Fibroblast of mammary gland (primary cell): ENCODE measurements around the gene ATG16L2.

Experiments used
- DNase-seq: peaks from one replicate; pipeline ENCODE4 v3.0.0-alpha.2; 2010; ENCODE audit warnings: low read depth
- H3K4me3 ChIP-seq: 2 replicates; pipeline ENCODE4 v1.5.1; 2011; ENCODE audit warnings: low read depth, mild to moderate bottlenecking, low read length, moderate library complexity; ENCODE audit not compliant: control insufficient read depth
- TF ChIP-seq, protein P1 (sequence below): conservative IDR thresholded peaks from 2 replicates; pipeline ENCODE4 v1.5.1; 2011; ENCODE audit warnings: low read depth, low read length, inconsistent platforms; ENCODE audit not compliant: control insufficient read depth, insufficient read depth

ATG16L2 gene

DNA sequence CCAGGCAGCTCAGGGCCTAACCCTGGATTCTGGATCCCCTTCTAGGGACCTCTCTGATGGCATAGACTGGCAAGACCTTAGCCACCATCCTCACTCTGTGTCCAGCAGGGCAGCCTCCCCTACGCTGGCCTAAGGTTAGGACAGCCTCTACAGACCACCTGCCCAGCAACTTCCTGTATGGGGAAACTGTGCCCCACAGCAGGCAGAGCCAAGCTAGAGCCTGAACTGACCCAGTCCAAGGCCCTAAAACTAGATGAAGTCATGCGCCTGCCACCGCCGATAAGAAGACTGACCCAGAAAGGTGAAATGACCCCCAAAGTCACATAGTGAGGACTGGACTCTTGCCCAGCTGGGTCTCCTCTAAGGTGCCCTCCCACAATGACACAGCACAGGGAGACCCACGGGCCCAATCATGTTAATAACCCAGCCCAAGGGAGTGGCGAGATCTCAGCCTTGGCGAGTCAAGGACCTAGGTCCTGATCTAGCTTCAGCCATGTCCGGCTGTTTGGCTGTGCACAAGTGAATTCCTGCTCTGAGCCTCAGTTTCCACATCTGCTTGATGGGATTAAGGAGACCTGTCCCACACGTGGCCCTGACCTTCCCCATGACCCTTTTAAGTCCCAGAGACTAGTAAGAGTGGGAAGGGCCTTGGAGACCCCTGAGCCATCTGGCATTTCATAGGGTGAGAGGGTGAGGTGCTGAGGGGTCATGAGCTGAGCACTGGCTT, 37.9 kb upstream of the ATG16L2 start:
- no peak for DNase-seq

DNA sequence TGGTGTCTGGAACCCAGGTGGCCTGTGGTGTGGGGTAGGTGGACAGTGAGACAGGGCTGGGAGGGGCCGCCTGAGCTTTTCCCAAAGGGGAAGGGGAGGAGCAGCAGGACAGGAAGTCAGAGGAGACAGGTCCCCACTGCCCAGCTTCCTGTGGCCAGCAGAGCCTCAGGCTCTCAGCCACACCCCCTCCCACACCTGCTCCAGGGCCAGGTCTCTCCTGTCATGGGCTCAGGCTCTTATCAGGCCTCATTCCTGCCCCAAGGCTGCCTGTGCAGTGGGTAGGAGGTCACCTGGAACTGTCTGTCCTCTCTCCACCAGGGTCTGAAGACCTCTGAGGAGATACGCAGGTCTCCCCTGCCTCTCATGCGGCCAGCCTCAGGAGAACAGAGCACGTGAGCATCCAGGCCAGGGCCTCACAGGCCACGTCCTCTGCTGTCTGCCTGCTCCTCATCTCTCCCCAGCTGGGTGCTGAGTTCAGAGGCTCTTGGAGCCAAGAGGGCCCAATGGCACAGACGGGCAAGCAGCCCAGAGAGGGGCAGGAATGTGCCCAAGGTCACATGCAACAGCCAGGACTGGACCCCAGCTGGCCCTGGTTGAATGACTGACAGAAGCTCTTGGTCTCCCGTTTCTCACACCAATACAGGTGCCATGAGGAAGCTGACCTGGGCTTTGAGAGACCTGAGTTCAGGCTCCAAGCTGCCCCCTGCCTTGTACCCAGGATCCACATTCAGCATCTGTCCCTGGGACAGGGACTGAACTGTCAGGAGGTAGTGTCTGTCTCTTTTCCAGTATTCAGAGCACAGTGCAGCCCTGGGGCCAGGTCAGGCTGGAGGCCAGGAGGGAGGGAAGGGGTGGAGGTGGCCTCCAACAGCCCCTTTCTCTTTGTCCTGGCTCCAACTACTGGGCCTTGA, 37.1 kb upstream of the ATG16L2 start:
- TF ChIP-seq, protein P1, sequence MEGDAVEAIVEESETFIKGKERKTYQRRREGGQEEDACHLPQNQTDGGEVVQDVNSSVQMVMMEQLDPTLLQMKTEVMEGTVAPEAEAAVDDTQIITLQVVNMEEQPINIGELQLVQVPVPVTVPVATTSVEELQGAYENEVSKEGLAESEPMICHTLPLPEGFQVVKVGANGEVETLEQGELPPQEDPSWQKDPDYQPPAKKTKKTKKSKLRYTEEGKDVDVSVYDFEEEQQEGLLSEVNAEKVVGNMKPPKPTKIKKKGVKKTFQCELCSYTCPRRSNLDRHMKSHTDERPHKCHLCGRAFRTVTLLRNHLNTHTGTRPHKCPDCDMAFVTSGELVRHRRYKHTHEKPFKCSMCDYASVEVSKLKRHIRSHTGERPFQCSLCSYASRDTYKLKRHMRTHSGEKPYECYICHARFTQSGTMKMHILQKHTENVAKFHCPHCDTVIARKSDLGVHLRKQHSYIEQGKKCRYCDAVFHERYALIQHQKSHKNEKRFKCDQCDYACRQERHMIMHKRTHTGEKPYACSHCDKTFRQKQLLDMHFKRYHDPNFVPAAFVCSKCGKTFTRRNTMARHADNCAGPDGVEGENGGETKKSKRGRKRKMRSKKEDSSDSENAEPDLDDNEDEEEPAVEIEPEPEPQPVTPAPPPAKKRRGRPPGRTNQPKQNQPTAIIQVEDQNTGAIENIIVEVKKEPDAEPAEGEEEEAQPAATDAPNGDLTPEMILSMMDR: no peak
- no peak for DNase-seq
- H3K4me3 ChIP-seq: no peak overlapping the region

More for the DNA sequence above, 37.9 kb upstream of the ATG16L2 start:
- TF ChIP-seq, protein P1: no peak
- no peak overlapping the region for H3K4me3 ChIP-seq

DNA sequence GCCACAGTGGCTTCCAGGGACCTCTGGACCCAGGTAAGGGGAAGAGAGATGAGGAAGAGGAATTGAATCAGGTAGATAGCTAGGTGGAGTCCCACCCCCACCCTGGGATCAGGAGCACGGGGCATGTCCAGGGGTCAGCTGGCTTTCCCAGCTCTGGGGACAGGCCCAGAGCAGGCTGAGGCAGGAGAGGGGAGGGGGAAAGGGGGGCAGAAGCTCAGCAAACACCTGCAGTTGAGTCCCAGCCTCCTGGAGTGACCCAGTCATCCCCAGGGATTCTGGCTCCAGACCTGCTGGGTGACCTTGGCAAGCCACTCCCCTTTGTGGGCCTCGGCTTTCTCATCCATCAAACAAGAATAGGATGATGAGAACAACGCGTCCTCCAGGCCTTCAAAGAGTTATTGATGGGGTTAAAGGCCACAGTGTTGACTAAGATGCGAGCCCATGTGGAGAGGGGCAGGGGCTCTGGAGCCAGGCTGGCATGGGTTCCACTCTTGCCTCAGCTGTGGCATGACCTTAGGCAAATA, 36.4 kb upstream of the ATG16L2 start:
- no peak for DNase-seq
- TF ChIP-seq, protein P1: no peak
- H3K4me3 ChIP-seq: no peak overlapping the region

DNA sequence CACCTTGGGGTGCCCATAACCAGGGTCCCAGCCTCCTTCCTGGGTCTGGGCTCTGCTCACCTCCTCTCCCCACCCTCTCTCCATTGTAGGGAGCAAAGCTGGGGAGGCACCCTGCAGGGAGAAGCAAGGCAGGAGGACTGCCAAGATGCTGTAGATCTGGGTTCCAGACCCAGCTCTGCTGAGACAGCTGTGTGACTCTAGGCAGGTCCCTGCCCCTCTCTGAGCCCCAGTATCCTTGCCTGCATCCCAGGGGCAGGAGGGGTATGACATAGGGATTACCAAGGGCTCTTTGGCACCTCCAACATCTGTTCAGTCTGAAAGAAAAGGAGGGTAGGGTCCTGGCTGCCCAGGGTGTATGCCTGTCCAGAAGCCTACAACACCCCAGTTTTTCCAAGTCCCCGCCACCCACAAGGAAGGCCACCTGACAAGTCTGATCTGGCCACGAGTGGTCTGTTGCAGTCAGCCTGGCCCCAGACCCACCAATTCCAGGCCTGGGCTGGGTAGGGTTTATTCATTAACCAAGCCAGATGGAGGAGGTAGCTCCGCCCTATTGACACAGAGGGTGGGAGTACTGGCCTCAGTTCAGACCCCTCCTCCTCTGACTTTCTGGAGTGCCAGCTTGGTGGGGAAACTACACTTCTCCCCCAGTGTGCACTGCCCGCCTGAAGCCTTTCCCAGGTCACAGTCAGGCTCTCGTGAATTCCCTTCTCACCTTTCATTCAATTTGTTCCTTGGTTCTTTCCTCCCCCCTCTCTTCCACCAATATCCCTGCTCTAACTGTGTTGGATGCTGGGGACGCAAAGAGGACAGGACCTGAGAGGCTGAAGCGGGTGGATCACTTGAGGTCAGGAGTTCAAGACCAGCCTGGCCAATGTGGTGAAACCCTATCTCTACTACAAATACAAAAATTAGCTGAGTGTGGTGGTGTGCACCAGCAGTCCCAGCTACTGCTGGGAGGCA, 35.4 kb upstream of the ATG16L2 start:
- no peak for DNase-seq
- H3K4me3 ChIP-seq: no peak overlapping the region
- TF ChIP-seq, protein P1: no peak

DNA sequence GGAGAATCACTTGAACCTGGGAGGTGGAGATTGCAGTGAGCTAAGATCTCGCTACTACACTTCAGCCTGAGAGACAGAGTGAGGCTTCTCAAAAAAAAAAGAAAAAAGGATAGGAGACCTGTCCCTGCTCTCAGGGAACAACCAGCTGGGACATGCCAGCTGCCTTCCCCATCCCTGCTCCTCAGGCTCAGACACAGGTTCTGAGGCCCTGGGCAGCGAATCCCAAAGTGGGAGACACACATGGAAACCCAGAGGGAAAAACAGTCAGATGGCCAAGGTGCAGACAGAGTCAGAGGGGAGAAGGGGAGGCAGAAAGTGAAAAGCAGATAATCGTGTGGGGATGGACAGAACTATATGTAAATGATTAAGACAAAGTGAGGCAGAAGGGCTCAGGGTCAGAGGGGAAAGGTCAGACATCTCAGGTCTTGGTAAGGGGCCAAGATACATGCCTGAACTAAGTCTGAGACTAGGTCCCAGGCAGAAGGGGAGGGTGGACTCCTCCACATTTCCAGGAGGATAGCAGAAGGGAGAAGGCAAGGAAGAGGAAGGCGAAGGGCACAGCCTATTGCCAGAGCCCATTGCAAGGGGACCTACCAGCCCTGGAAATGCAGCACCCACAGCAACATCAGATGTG, 34.6 kb upstream of the ATG16L2 start:
- TF ChIP-seq, protein P1: no peak

More for the DNA sequence above, 34.6 kb upstream of the ATG16L2 start:
- no peak overlapping the region for H3K4me3 ChIP-seq
- no peak for DNase-seq
